OCI-LY7 (cell line): ENCODE measurements around the gene SPATA13.

Experiments used
- CTCF ChIP-seq: fragments of 200-600 bp; sonication (generic); conservative IDR thresholded peaks from 2 replicates; pipeline ENCODE4 v1.5.1; 2014; ENCODE audit warnings: mild to moderate bottlenecking, antibody characterized with exemption, low read length, moderate library complexity, mixed read lengths
- EZH2phosphoT487 ChIP-seq: fragments of 200-600 bp; sonication (generic); IDR thresholded peaks from 2 replicates; pipeline ENCODE4 v1.6.1; 2018; ENCODE audit warnings: low read depth, borderline replicate concordance, mild to moderate bottlenecking, mixed run types, antibody characterized with exemption, low read length, moderate library complexity, mixed read lengths

GRCh38 chr13:24231377-24231776 is 70.9 kb downstream of the SPATA13 start:
- TF ChIP-seq CTCF (no peak), EZH2phosphoT487 (no peak)
